Activated naive CD8-positive, alpha-beta T cell (primary cell): ENCODE measurements around the gene PFN3.
"Not testable (repeated sequence)": the region's sequence is repeated elsewhere in the genome, so short reads cannot be mapped to it uniquely, and the experiment has no call there.

Source experiments
- H3K27ac Mint-ChIP-seq: one replicate; pipeline ENCODE4 v1.8.0; 2021; ENCODE audit warnings: mixed read lengths
- H3K27me3 Mint-ChIP-seq: one replicate; pipeline ENCODE4 v1.8.0; 2021; ENCODE audit warnings: mixed read lengths
- H3K36me3 Mint-ChIP-seq: one replicate; pipeline ENCODE4 v1.8.0; 2021; ENCODE audit warnings: mixed read lengths
- H3K4me1 Mint-ChIP-seq: one replicate; pipeline ENCODE4 v1.8.0; 2021; ENCODE audit warnings: low read depth, mixed read lengths
- H3K4me3 Mint-ChIP-seq: one replicate; pipeline ENCODE4 v1.8.0; 2021; ENCODE audit warnings: mild to moderate bottlenecking, mixed read lengths
- H3K9me3 Mint-ChIP-seq: one replicate; pipeline ENCODE4 v1.8.0; 2021; ENCODE audit warnings: low read depth, mixed read lengths

Gene PFN3

GRCh38 chr5:177368869-177369644 lies 31.4 kb downstream of the PFN3 start:
- H3K27me3 Mint-ChIP-seq = no peaks in the 10 kb centered on the region
- peaks cover 64% of the 10 kb centered on the region for H3K4me1 Mint-ChIP-seq
- peaks cover 8% of the 10 kb centered on the region for H3K36me3 Mint-ChIP-seq
- H3K27ac Mint-ChIP-seq = peak overlapping the region; percentile 78
- no peaks in the 10 kb centered on the region for H3K9me3 Mint-ChIP-seq
- H3K4me3 Mint-ChIP-seq = peak overlapping the region; percentile 51

DNA sequence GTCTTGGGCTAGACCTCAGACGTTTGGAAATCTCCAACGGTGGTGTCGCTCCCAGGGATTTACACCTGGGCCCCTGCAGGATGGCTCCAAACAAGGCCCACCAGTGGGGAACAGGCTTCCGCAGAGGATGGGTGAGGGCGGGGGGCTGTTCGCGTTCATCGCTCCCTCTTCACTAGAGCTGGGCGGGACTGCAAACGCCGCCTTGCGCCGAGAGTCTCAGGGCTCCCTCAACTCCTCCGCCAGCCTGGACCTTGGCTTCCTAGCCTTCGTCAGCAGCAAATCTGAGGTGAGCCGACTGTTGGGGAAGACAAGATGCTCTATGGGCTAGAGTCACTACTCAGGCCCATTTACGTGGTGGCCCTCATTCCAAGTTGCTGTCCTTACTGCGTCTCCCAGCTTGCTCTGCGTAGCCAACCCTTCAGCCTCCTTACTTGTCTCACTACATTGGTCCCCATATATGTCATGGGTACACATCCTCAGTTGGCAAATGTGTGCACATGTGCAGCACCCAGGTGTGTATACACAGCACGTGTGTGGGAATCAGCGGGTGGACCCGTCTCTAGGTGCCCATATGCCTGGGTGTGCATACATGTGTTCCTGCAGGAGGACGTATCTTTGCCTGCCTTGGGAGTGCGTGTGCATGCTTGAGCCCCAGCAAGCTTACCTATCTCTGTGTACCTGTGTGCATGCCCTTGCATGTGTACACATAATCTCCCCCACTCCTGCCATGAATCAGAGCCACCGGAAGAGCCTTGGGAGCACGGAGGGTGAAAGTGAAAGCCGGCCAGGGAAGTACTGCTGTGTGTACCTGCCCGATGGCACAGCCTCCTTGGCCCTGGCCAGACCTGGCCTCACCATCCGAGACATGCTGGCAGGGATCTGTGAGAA lies 32.2 kb downstream of the PFN3 start:
- Mint-ChIP-seq H3K27me3 (no peaks in the 10 kb centered on the region), H3K9me3 (no peaks in the 10 kb centered on the region), H3K4me1 (peaks cover 64% of the 10 kb centered on the region), H3K36me3 (peaks cover 8% of the 10 kb centered on the region), H3K4me3 (no peak overlapping the region), H3K27ac (peak overlapping the region; percentile 78)

DNA sequence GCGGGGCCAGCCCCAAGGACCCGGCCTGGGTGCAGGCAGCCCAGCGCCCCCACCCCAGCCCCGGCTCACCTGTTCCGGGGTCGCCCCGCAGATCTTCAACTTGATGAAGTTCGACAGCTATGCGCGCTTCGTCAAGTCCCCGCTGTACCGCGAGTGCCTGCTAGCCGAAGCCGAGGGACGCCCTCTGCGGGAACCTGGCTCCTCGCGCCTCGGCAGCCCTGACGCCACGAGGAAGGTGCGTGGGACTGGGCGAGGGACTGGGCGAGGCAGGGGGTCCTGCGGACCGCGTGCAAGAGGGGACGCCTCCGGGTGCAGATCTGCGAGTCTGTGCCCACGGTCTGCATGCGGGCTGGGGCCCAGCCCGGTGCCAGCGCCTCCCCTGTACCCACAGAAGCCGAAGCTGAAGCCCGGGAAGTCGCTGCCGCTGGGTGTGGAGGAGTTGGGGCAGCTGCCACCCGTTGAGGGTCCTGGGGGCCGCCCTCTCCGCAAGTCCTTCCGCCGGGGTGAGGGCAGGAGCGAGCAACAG lies 33.1 kb downstream of the PFN3 start:
- H3K27ac Mint-ChIP-seq = no peak overlapping the region
- H3K4me1 Mint-ChIP-seq = peaks cover 63% of the 10 kb centered on the region
- H3K9me3 Mint-ChIP-seq = no peaks in the 10 kb centered on the region
- H3K27me3 Mint-ChIP-seq = no peaks in the 10 kb centered on the region
- peaks cover 8% of the 10 kb centered on the region for H3K36me3 Mint-ChIP-seq
- H3K4me3 Mint-ChIP-seq = no peak overlapping the region

- Mint-ChIP-seq H3K9me3 (no peaks in the 10 kb centered on the region), H3K27ac (no peak overlapping the region), H3K27me3 (no peaks in the 10 kb centered on the region), H3K36me3 (peaks cover 8% of the 10 kb centered on the region), H3K4me1 (peaks cover 64% of the 10 kb centered on the region), H3K4me3 (no peak overlapping the region)
Observed at GRCh38 chr5:177366528-177367322, 33.7 kb downstream of the PFN3 start.

GRCh38 chr5:177365845-177366527 lies 34.5 kb downstream of the PFN3 start:
- Mint-ChIP-seq H3K36me3 (peaks cover 8% of the 10 kb centered on the region), H3K9me3 (no peaks in the 10 kb centered on the region), H3K4me1 (peaks cover 64% of the 10 kb centered on the region), H3K4me3 (no peak overlapping the region), H3K27me3 (no peaks in the 10 kb centered on the region), H3K27ac (peak overlapping the region; percentile 54)

DNA sequence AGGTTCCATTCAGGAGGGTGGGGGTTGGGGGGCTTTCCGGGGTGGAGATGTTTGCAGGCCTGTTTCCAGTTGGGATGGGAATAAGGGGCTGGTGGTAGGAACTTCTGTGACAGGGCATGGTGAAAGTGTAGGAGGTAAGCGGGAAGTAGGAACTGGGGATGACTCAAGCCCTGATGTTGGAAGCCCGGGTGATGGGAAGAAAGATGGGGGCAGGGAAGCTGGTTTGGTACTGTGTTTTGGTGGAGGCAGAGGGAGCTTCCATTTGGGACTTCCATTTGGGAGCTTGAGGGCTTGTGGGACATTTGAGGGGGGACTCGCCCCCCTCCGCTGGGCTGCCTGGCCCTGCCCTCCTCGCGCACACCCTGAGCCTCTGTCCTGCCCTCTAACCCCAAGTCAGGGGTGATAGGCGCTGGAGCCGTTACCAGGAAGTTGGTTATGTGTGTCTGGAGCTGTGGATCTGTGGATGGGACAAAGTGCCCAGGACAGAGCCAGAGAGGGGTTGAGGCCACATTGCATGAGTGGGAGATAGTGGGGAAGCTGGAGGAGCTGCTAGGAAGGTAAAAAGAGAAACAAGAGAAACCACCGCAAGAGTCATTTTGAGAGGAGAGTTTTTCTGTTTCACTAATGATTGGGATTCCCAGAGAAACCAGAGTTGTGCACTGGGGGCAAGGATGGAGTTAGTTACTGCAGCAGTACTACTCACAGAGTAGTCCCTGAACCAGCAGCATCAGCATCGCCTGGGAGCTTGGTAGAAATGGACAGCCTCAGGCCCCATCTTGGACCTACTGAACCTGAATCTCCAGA lies 36.1 kb downstream of the PFN3 start:
- H3K4me3 Mint-ChIP-seq = peak overlapping the region; percentile 49
- peaks cover 71% of the 10 kb centered on the region for H3K4me1 Mint-ChIP-seq
- H3K27me3 Mint-ChIP-seq = no peaks in the 10 kb centered on the region
- no peaks in the 10 kb centered on the region for H3K9me3 Mint-ChIP-seq
- peaks cover 8% of the 10 kb centered on the region for H3K36me3 Mint-ChIP-seq
- peak overlapping the region; percentile 66 for H3K27ac Mint-ChIP-seq

- H3K36me3 Mint-ChIP-seq = peaks cover 4% of the 10 kb centered on the region
- no peaks in the 10 kb centered on the region for H3K27me3 Mint-ChIP-seq
- H3K4me3 Mint-ChIP-seq = peak overlapping the region; percentile 52
- no peak overlapping the region for H3K27ac Mint-ChIP-seq
- H3K4me1 Mint-ChIP-seq = peaks cover 71% of the 10 kb centered on the region
- no peaks in the 10 kb centered on the region for H3K9me3 Mint-ChIP-seq
Observed at GRCh38 chr5:177363565-177363964, 36.9 kb downstream of the PFN3 start.

DNA sequence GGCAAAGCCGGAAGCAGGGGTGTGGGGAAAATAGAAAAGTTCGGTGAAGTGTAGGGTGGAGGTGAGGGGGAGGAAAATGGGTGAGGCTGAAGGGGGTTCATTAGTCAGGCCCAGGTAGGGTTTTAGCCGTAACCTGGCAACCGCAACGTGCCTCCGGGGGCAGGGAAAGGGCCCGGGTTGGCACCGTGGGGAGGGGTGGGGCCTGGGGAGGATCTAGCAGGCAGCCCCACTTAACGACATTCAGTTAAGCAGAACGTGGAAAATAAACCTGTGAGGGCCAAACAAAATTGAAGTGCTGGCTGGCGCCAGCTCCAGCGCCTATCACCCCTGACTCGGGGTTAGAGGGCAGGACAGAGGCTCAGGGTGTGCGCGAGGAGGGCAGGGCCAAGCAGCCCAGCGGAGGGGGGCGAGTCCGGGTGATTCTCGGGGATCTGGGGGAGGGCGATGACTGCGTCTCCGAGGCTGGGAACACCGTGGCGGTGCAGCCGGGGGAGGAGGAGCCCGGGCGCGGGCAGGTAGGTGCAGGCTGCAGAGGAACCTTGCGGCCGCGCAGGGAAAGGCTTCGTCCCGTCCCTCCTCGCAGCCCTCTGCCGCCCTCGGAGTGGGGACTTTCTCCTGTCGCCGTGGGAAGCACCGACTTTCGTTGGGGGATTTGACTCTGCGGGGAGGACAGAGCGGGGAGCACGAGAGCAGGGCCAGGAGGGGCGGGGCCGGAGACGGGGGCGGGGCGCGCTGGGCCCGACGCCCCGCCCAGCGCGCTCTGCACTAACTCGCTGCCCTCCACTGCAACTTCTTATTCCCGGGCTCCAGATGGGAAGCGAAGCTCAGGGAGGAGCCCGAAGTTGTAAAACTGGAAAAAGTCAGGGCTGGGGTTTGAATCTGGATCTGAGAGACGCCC lies 37.6 kb downstream of the PFN3 start:
- Mint-ChIP-seq H3K27me3 (no peaks in the 10 kb centered on the region), H3K4me1 (peaks cover 68% of the 10 kb centered on the region), H3K27ac (peak overlapping the region; percentile 84), H3K36me3 (no peaks in the 10 kb centered on the region), H3K9me3 (no peaks in the 10 kb centered on the region), H3K4me3 (peak overlapping the region; percentile 84)

DNA sequence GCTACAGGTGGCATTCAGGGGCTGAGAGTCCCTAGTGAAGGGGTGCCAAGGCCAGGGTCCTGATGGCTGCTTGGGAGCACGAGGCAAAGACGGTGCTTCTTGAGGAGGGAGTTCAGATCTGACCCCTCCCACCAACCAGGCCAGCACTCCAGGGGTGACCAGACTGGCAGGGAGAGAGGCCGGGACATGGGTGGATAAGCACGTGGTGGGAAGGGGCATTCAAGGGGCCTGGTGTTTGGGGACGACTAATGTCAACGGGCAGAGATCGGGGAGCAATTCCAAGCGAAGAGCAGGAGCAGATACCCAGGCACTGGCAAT lies 38.2 kb downstream of the PFN3 start:
- Mint-ChIP-seq H3K4me1 (peaks cover 73% of the 10 kb centered on the region), H3K27me3 (no peaks in the 10 kb centered on the region), H3K27ac (peak overlapping the region; percentile 84), H3K36me3 (no peaks in the 10 kb centered on the region), H3K9me3 (no peaks in the 10 kb centered on the region), H3K4me3 (peak overlapping the region; percentile 84)

DNA sequence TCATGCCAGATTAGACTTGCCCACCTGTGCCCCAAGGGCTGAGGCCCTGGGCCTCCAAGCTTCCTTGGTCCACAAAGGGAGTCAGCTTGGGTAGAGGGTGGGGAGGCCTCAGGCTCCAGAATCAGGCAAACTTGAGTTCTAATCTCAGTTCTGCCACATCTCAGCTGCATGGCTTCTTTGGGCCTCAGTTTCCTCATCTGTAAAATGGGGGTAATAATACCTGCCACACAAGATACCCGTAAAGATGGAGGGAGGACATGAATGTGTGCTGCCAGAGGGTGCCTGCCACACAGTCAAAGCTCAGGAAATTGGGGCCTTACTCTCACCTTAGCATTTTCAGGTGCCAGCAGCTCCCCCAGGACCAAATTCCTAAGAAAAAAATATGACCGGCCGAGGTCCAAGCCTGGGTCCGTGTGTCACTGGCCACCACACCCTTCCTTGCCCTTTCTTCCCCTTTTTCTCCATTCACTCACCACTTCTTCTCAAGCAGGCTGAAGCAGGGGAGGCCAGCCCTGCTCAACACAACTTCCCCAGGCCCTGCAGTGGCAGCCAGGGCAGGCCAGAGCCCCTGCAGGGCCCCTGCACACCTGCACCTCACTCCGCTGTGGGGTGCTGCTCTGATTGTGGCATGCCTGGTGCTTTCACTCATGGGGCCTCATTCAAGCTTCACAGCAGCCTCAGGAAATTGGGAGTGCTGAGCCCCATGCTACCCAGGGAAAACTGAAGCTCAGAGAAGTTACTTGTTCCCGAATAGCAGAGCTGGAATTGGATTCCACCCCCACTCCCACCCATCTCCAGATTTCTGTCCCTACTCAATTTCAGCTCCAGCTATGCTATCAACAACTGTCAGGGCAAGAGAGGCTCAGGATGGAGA lies 38.8 kb downstream of the PFN3 start:
- peak overlapping the region; percentile 84 for H3K27ac Mint-ChIP-seq
- no peaks in the 10 kb centered on the region for H3K9me3 Mint-ChIP-seq
- peaks cover 78% of the 10 kb centered on the region for H3K4me1 Mint-ChIP-seq
- peak overlapping the region; percentile 84 for H3K4me3 Mint-ChIP-seq
- H3K27me3 Mint-ChIP-seq = no peaks in the 10 kb centered on the region
- H3K36me3 Mint-ChIP-seq = no peaks in the 10 kb centered on the region

GRCh38 chr5:177360740-177361139 lies 39.7 kb downstream of the PFN3 start:
- H3K27ac Mint-ChIP-seq, H3K27me3 Mint-ChIP-seq, H3K36me3 Mint-ChIP-seq, H3K9me3 Mint-ChIP-seq, H3K4me3 Mint-ChIP-seq: not testable (repeated sequence)
- H3K4me1 Mint-ChIP-seq = peaks cover 86% of the 10 kb centered on the region

DNA sequence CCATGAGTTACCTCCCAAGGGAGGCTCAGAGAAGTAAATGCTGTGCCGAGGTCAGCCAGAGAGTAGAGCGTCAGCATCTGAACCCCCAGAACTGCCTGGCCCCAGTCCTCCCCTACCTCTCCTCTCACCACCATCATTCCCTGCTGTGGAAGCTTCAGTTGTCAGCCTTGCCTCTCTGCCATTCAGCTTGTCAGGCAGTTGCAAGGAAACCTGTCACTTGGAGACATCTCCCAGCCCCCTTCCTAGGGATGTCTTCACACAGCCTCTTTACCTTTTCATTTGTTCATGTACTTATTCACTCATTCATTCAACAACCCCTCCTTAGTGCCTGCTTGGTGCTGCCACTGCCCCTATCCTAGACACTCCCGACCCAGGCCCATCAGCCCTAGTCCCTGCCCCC lies 40.6 kb downstream of the PFN3 start:
- H3K27ac Mint-ChIP-seq = peak overlapping the region; percentile 90

More for the DNA sequence above, 40.6 kb downstream of the PFN3 start:
- H3K36me3 Mint-ChIP-seq = no peaks in the 10 kb centered on the region
- peaks cover 88% of the 10 kb centered on the region for H3K4me1 Mint-ChIP-seq
- peak overlapping the region; percentile 82 for H3K4me3 Mint-ChIP-seq
- no peaks in the 10 kb centered on the region for H3K27me3 Mint-ChIP-seq
- H3K9me3 Mint-ChIP-seq = no peaks in the 10 kb centered on the region
